H1 (cell line): ENCODE results near the gene FNDC11. TPM values are rescaled to one million over a fixed set of nuclear protein-coding genes. Genes with fewer than 3 reads are reported as not detected.

Experiments used
- CTCF ChIA-PET: fragments of 300-600 bp; sonication (Branson Sonifier 250); formaldehyde crosslinking; loops from one replicate; lab custom pipeline; 2021; ENCODE audit not compliant: partially characterized antibody; lab: Charles Lee
- POLR2A ChIA-PET: fragments of 300-600 bp; sonication (Branson Sonifier 250); formaldehyde crosslinking; loops from one replicate; lab custom pipeline; 2021; ENCODE audit warnings: inconsistent platforms; ENCODE audit not compliant: partially characterized antibody; lab: Charles Lee
- DNase-seq, 2 experiments: peaks; one replicate each; pipeline versions ENCODE4 v3.0.0 to v3.0.0-alpha.2; 2010 to 2022; ENCODE audit warnings: low spot score in 2 of 2, low read depth in 1 of 2, mixed read lengths in 1 of 2
- FAIRE-seq: peaks from 2 replicates; lab custom pipeline; 2011; peaks lifted over from hg19 to GRCh38; lab: Jason Lieb, UNC
- H2AFZ ChIP-seq: 2 replicates; pipeline ENCODE4 v1.8.1; 2012; ENCODE audit warnings: low read length, inconsistent platforms
- H2AK5ac ChIP-seq: 2 replicates; pipeline ENCODE4 v1.6.1; 2013; ENCODE audit warnings: low read depth, low read length
- H2BK120ac ChIP-seq: replicated peaks from 2 replicates; pipeline ENCODE3; 2013; ENCODE audit warnings: low read depth, low read length, inconsistent platforms
- H2BK12ac ChIP-seq: 2 replicates; pipeline ENCODE4 v1.6.1; 2013; ENCODE audit warnings: low read depth, low read length
- H2BK15ac ChIP-seq: 2 replicates; pipeline ENCODE4 v1.6.1; 2013; ENCODE audit warnings: low read length
- H2BK20ac ChIP-seq: 2 replicates; pipeline ENCODE4 v1.6.1; 2013; ENCODE audit warnings: low read length
- H2BK5ac ChIP-seq: 2 replicates; pipeline ENCODE4 v1.6.1; 2013; ENCODE audit warnings: low read depth, low read length
- H3K14ac ChIP-seq: 2 replicates; pipeline ENCODE4 v1.6.1; 2013; ENCODE audit warnings: inconsistent platforms; ENCODE audit not compliant: insufficient read length
- H3K18ac ChIP-seq: 2 replicates; pipeline ENCODE4 v1.6.1; 2013; ENCODE audit warnings: low read length; ENCODE audit errors: extremely low read depth
- H3K23ac ChIP-seq: 2 replicates; pipeline ENCODE4 v1.6.1; 2013; ENCODE audit warnings: inconsistent platforms; ENCODE audit not compliant: insufficient read length
- H3K23me2 ChIP-seq: 2 replicates; pipeline ENCODE4 v1.6.1; 2013; ENCODE audit warnings: low read depth, low read length
- H3K27ac ChIP-seq: 2 replicates; pipeline ENCODE4 v1.6.1; 2011; ENCODE audit warnings: low read depth, low read length, inconsistent platforms
- H3K27me3 ChIP-seq, 4 experiments: replicated peaks in 1 of 4; 1 replicate in 1 of 4; 2 replicates in 3 of 4; pipeline versions ENCODE4 v1.6.1 to v1.8.1; 2011 to 2013; ENCODE audit warnings: low read length in 3 of 4, mild to moderate bottlenecking in 3 of 4, inconsistent platforms in 2 of 4, mixed read lengths in 2 of 4, moderate library complexity in 1 of 4; ENCODE audit not compliant: control insufficient read depth in 3 of 4, insufficient read depth in 3 of 4; ENCODE audit errors: extremely low read depth in 1 of 4
- H3K36me3 ChIP-seq, 4 experiments: 2 replicates each; pipeline versions ENCODE4 v1.6.1 to v1.8.1; 2011 to 2013; ENCODE audit warnings: mild to moderate bottlenecking in 4 of 4, low read length in 3 of 4, moderate library complexity in 2 of 4, control low read depth in 1 of 4, inconsistent platforms in 1 of 4; ENCODE audit not compliant: insufficient read depth in 4 of 4, control insufficient read depth in 2 of 4
- H3K4ac ChIP-seq: replicated peaks from 2 replicates; pipeline ENCODE3; 2013; ENCODE audit warnings: low read length, low read depth, mixed read lengths, inconsistent platforms; ENCODE audit not compliant: insufficient read length
- H3K4me1 ChIP-seq, 4 experiments: replicated peaks in 1 of 4; 1 replicate in 1 of 4; 2 replicates in 3 of 4; pipeline versions ENCODE4 v1.6.1 to v1.8.1; 2011 to 2013; ENCODE audit warnings: low read length in 3 of 4, inconsistent platforms in 2 of 4, mixed read lengths in 1 of 4; ENCODE audit not compliant: insufficient read depth in 4 of 4, control insufficient read depth in 3 of 4
- H3K4me2 ChIP-seq, 2 experiments: 2 replicates each; pipeline versions ENCODE4 v1.6.1 to v1.8.1; 2011 to 2013; ENCODE audit warnings: low read depth in 2 of 2, low read length in 2 of 2, control low read depth in 1 of 2, inconsistent platforms in 1 of 2, mild to moderate bottlenecking in 1 of 2; ENCODE audit not compliant: insufficient read depth in 1 of 2
- H3K4me3 ChIP-seq, 4 experiments: fragments of 200-600, 300-600 bp in 1 of 4; sonication (generic), shearing (Covaris generic), sonication (Bioruptor Twin) in 1 of 4; 2 replicates each; pipeline versions ENCODE4 v1.5.1 to v1.8.1; 2011 to 2016; ENCODE audit warnings: low read length in 4 of 4, low read depth in 3 of 4, control low read depth in 2 of 4, inconsistent platforms in 2 of 4, mild to moderate bottlenecking in 2 of 4, mixed read lengths in 1 of 4, moderate library complexity in 1 of 4; ENCODE audit not compliant: insufficient read depth in 2 of 4; ENCODE audit errors: extremely low read depth in 1 of 4
- H3K56ac ChIP-seq: replicated peaks from 2 replicates; pipeline ENCODE3; 2013; ENCODE audit warnings: low read depth, mild to moderate bottlenecking, mixed read lengths, low read length, inconsistent platforms; ENCODE audit not compliant: insufficient read length
- H3K79me1 ChIP-seq: 2 replicates; pipeline ENCODE4 v1.6.1; 2013; ENCODE audit warnings: low read depth, low read length, control low read depth
- H3K79me2 ChIP-seq, 2 experiments: 2 replicates each; pipeline versions ENCODE4 v1.6.1 to v1.8.1; 2012 to 2013; ENCODE audit warnings: low read length in 2 of 2, mild to moderate bottlenecking in 2 of 2, inconsistent platforms in 1 of 2; ENCODE audit not compliant: insufficient read depth in 2 of 2, control insufficient read depth in 1 of 2
- H3K9ac ChIP-seq, 4 experiments: replicated peaks in 1 of 4; 1 replicate in 1 of 4; 2 replicates in 3 of 4; pipeline versions ENCODE4 v1.6.1 to v1.8.1; 2011 to 2013; ENCODE audit warnings: low read depth in 3 of 4, low read length in 3 of 4, control low read depth in 2 of 4, mild to moderate bottlenecking in 2 of 4, moderate library complexity in 2 of 4, inconsistent platforms in 1 of 4; ENCODE audit errors: extremely low read depth in 1 of 4
- H3K9me3 ChIP-seq, 2 experiments: 2 replicates each; pipeline versions ENCODE4 v1.6.1 to v1.8.1; 2012 to 2013; ENCODE audit warnings: mild to moderate bottlenecking in 2 of 2, moderate library complexity in 2 of 2, control low read depth in 1 of 2, inconsistent platforms in 1 of 2, low read depth in 1 of 2, low read length in 1 of 2, mixed read lengths in 1 of 2; ENCODE audit not compliant: insufficient read depth in 2 of 2
- H4K20me1 ChIP-seq, 2 experiments: replicated peaks in 1 of 2; 2 replicates each; pipeline versions ENCODE3 to v1.8.1; 2011 to 2013; ENCODE audit warnings: inconsistent platforms in 2 of 2, low read length in 2 of 2, mild to moderate bottlenecking in 1 of 2; ENCODE audit not compliant: insufficient read depth in 2 of 2, control insufficient read depth in 1 of 2
- H4K5ac ChIP-seq: 2 replicates; pipeline ENCODE4 v1.6.1; 2013; ENCODE audit warnings: low read length, low read depth, mixed read lengths, inconsistent platforms; ENCODE audit not compliant: insufficient read length
- H4K8ac ChIP-seq: 2 replicates; pipeline ENCODE4 v1.8.0; 2013; ENCODE audit warnings: mild to moderate bottlenecking, moderate library complexity, low read length, inconsistent platforms; ENCODE audit not compliant: insufficient read depth; ENCODE audit errors: extremely low read depth
- H4K91ac ChIP-seq: replicated peaks from 2 replicates; pipeline ENCODE3; 2013; ENCODE audit warnings: low read length, mixed read lengths, inconsistent platforms; ENCODE audit not compliant: insufficient read length
- BCL11A ChIP-seq, 2 experiments: IDR thresholded peaks; one replicate each; pipeline ENCODE4 v1.6.1; 2011; ENCODE audit warnings: low read depth in 2 of 2, low read length in 2 of 2, mild to moderate bottlenecking in 2 of 2
- CBX5 ChIP-seq: fragments of 300-800, 300-1000 bp; sonication (generic); IDR thresholded peaks from 2 replicates; pipeline ENCODE4 v1.7.1; 2016; ENCODE audit warnings: antibody characterized with exemption, low read length, low read depth
- CTCF ChIP-seq, 3 experiments: IDR thresholded peaks; 1 replicate in 2 of 3; 2 replicates in 1 of 3; pipeline versions ENCODE4 v1.5.1 to v1.6.1; 2011; ENCODE audit warnings: low read length in 3 of 3, mild to moderate bottlenecking in 3 of 3, inconsistent platforms in 2 of 3, low read depth in 1 of 3, moderate library complexity in 1 of 3; ENCODE audit not compliant: insufficient read depth in 1 of 3; ENCODE audit errors: control extremely low read depth in 1 of 3
- MAFK ChIP-seq: IDR thresholded peaks from 2 replicates; pipeline ENCODE4 v1.6.1; 2012; ENCODE audit warnings: low read depth, mild to moderate bottlenecking, improper control_type of control experiment, low read length
- PHF8 ChIP-seq: fragments of 200-600 bp; sonication (generic); conservative IDR thresholded peaks from 2 replicates; pipeline ENCODE4 v1.7.1; 2012; ENCODE audit warnings: low read depth, mild to moderate bottlenecking, inconsistent platforms, low read length, moderate library complexity
- RNF2 ChIP-seq: fragments of 200-900, 300-1000 bp; sonication (generic); IDR thresholded peaks from 2 replicates; pipeline ENCODE4 v1.7.1; 2016; ENCODE audit warnings: borderline replicate concordance, low read depth, mild to moderate bottlenecking, antibody characterized with exemption, low read length; ENCODE audit not compliant: poor library complexity, severe bottlenecking; ENCODE audit errors: missing control alignments
- RXRA ChIP-seq: IDR thresholded peaks from 2 replicates; pipeline ENCODE4 v1.6.1; 2011; ENCODE audit warnings: low read depth, mild to moderate bottlenecking, low read length, moderate library complexity; ENCODE audit not compliant: insufficient read depth
- TEAD4 ChIP-seq: IDR thresholded peaks from 2 replicates; pipeline ENCODE4 v1.6.1; 2012; ENCODE audit warnings: low read depth, low read length, inconsistent platforms, mixed read lengths
- YY1 ChIP-seq: IDR thresholded peaks from 2 replicates; pipeline ENCODE4 v1.6.1; 2011; ENCODE audit warnings: low read depth, mild to moderate bottlenecking, low read length
- WGBS, 2 experiments: shearing (Covaris generic) in 1 of 2; methylation state at CpG; one replicate each; pipeline versions ENCODE4 v1.1.6 to v1.1.7; 2013 to 2015; ENCODE audit warnings: low lambda C conversion rate in 2 of 2, mixed read lengths in 2 of 2, inconsistent platforms in 1 of 2, low coverage in 1 of 2, missing lambda C conversion rate in 1 of 2; ENCODE audit not compliant: insufficient replicate concordance in 2 of 2, insufficient coverage in 1 of 2, insufficient read length in 1 of 2; ENCODE audit errors: extremely low coverage in 1 of 2, missing lambda C conversion rate in 1 of 2; 5-methylcytosine and 5-hydroxymethylcytosine counted together
- polyA plus RNA-seq, 7 experiments: library from polyadenylated mRNA; depleted of rRNA in 3 of 7; stranded (reverse) in 5 of 7; unstranded in 2 of 7; fragments of >200 nt in 5 of 7; fragments of 200-250 nt in 2 of 7; gene quantifications; 1 replicate in 5 of 7; 2 replicates in 1 of 7; 4 replicates in 1 of 7; pipeline versions ENCODE4 v1.2.1 to v1.2.3, GENCODE V29; 2011 to 2013; ENCODE audit warnings: missing spikeins in 2 of 7, mixed read lengths in 2 of 7
- total RNA-seq: library from RNA; stranded (reverse); fragmentation: NEBNext Ultra II Directional; extraction: Animal tissue kit (Norgen Biotek cat#: 25700); gene quantifications from 2 replicates; pipeline ENCODE4 v1.2.1, GENCODE V29; 2021

Gene FNDC11
- total and polyA plus RNA-seq, 2 of the 8 experiments (the other 6 are each of a cell fraction or from before 2014, with no cell fraction given): 2.6 to 8.8 TPM

- H2BK20ac ChIP-seq: no peak overlapping the region
- no peak overlapping the region for H3K27ac ChIP-seq
- no peak overlapping the region for H2AFZ ChIP-seq
- no peaks in the 10 kb centered on the region for H3K27me3 ChIP-seq
- no peak overlapping the region; the same call in 1 of the 2 replicates for H2BK15ac ChIP-seq
- no peak overlapping the region; the same call in 1 of the 2 replicates for H4K8ac ChIP-seq
- H3K4me2 ChIP-seq: no peak overlapping the region
- H3K79me2 ChIP-seq: no peaks in the 10 kb centered on the region
- H3K14ac ChIP-seq: no peak overlapping the region
- H3K9ac ChIP-seq: no peak overlapping the region
- H4K91ac ChIP-seq: peak overlapping the region; percentile 40
- 87% methylated on average over 16 of the region's 20 CpGs; no CpG with 5 or more reads in 1 of the 2 experiments for WGBS, 2 experiments
- H3K4me3 ChIP-seq: no peak overlapping the region
- no peak overlapping the region; the same call in 1 of the 2 replicates for H3K18ac ChIP-seq
- H4K5ac ChIP-seq: no peak overlapping the region
- no peak overlapping the region for H3K23ac ChIP-seq
- H3K56ac ChIP-seq: no peak overlapping the region
- peaks cover 0 to 20% (median 7%) of the 10 kb centered on the region in 4 experiments; a peak in 6 of 7 replicates for H3K4me1 ChIP-seq
- TF ChIP-seq RNF2: no peak
- TF ChIP-seq TEAD4: no peak
- no peak for TF ChIP-seq RXRA
- TF ChIP-seq MAFK: no peak
- no peak for TF ChIP-seq CTCF (IDR thresholded peaks at IDR 0.05; ENCODE audit: control extremely low read depth in 1 of 3, insufficient read depth in 1 of 3, low read depth in 1 of 3, low read length in 3 of 3)
- TF ChIP-seq PHF8: no peak
- TF ChIP-seq BCL11A (IDR thresholded peaks at IDR 0.05; ENCODE audit: low read depth in 2 of 2, low read length in 2 of 2): no peak
- TF ChIP-seq YY1: no peak
- no peak for TF ChIP-seq CBX5
- TF ChIP-seq, all 59 proteins: peak for 0
- Histone ChIP-seq H3K36me3 (no peaks in the 10 kb centered on the region), H2AK5ac (no peak overlapping the region; the same call in 1 of the 2 replicates), H3K4ac (no peak overlapping the region), H3K9me3 (no peaks in the 10 kb centered on the region), H2BK5ac (no peak overlapping the region), H3K23me2 (no peaks in the 10 kb centered on the region), H3K79me1 (no peaks in the 10 kb centered on the region), H2BK12ac (peak overlapping the region; percentile 80; the same call in 1 of the 2 replicates), H2BK120ac (no peak overlapping the region), H4K20me1 (no peaks in the 10 kb centered on the region)
- DNase-seq (no peak), FAIRE-seq (no peak)
- CTCF ChIA-PET: interaction anchor here (0.7 to 1.5 kb wide), 11 partner anchors 9 to 1178 kb away, joined by 3 to 11 read pairs (median 4); partner anchors contain the start of genes PTK6 and TPD52L2
- POLR2A ChIA-PET: interaction anchor here (1.5 to 2.3 kb wide), 3 partner anchors 12 to 25 kb away, joined by 3 to 10 read pairs (median 5); partner anchors contain the start of gene PPDPF
Measured at GRCh38 chr20:63546256-63546955, 7.6 kb upstream of the FNDC11 start.
